Measurements from ENCODE around the gene FPGS.

DNA sequence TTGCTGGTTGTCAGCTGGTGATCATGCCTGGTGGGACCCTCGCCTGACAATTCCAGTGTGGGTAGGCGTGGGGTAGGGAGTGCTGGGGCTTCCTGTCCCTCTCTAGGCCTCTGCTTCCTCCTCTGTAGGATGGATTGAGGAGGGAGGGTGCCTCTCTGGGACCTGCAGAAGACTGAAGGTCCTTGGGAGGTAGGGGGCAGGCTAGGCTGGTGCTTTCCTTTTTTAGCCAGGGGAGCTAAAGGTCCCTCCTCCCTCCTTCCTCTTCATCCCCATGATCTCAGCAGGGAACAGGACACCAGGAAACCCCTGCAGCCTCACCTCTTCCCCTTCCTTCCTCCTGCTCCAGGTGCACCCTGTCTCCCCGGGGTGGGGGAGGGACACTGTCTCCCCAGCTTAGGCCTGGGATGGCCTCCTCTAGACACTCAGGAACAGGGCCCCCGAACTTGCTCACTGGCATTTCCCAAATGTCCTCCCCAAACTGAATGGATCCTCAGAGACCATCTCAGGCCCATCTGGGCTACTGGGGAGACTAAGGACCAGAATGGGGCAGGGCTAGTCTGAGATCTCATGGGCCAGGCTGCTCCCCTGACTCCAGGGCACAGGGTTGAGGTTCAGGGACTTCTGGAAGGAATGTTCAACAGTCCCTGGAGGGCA, 32.6 kb upstream of the FPGS start:
- TF ChIP-seq, protein P1, sequence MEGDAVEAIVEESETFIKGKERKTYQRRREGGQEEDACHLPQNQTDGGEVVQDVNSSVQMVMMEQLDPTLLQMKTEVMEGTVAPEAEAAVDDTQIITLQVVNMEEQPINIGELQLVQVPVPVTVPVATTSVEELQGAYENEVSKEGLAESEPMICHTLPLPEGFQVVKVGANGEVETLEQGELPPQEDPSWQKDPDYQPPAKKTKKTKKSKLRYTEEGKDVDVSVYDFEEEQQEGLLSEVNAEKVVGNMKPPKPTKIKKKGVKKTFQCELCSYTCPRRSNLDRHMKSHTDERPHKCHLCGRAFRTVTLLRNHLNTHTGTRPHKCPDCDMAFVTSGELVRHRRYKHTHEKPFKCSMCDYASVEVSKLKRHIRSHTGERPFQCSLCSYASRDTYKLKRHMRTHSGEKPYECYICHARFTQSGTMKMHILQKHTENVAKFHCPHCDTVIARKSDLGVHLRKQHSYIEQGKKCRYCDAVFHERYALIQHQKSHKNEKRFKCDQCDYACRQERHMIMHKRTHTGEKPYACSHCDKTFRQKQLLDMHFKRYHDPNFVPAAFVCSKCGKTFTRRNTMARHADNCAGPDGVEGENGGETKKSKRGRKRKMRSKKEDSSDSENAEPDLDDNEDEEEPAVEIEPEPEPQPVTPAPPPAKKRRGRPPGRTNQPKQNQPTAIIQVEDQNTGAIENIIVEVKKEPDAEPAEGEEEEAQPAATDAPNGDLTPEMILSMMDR (IDR thresholded peaks at IDR 0.05) = no peak
- TF ChIP-seq POLR2A (IDR thresholded peaks at IDR 0.05) = no peak

All from gastroesophageal sphincter (tissue), 3 donors.